Measurements from ENCODE around the gene CARD11. TPM values are rescaled to one million over a fixed set of nuclear protein-coding genes. Genes with fewer than 3 reads are reported as not detected.

Gene CARD11
- total and polyA plus RNA-seq, 2 donors (not counting 1 experiment from before 2014, with no cell fraction given) = 129 to 135 TPM

GRCh38 chr7:2884161-2884560, 159.5 kb downstream of the CARD11 start:
- H3K9me3 Mint-ChIP-seq (ENCODE audit: insufficient read depth) = no peaks in the 10 kb centered on the region
- no peak overlapping the region for H3K27ac Mint-ChIP-seq
- Histone ChIP-seq H3K27ac (ENCODE audit: low read length in 2 of 2) (no peak overlapping the region), H2AFZ (ENCODE audit: insufficient read depth, low read depth, low read length, poor library complexity, severe bottlenecking) (no peak overlapping the region), H3K9ac (ENCODE audit: low read length) (no peak overlapping the region), H3K4me1 (ENCODE audit: control insufficient read depth in 2 of 2, insufficient read depth in 2 of 2, low read length in 2 of 2) (peaks cover 2 to 7% of the 10 kb centered on the region in 2 donors), H3K79me2 (ENCODE audit: control insufficient read depth, insufficient read depth, low read length) (no peaks in the 10 kb centered on the region), H3K9me3 (ENCODE audit: control extremely low read depth in 1 of 3, control insufficient read depth in 2 of 3, insufficient read depth in 1 of 3, low read length in 2 of 3) (no peaks in the 10 kb centered on the region), H3K27me3 (replicated peaks in 1 of 4; ENCODE audit: control extremely low read depth in 1 of 4, control insufficient read depth in 3 of 4, insufficient read depth in 4 of 4, low read length in 3 of 4) (no peaks in the 10 kb centered on the region), H3K4me2 (replicated peaks; ENCODE audit: low read depth, low read length, poor library complexity, severe bottlenecking) (no peak overlapping the region), H3K36me3 (replicated peaks in 1 of 2; ENCODE audit: control extremely low read depth in 1 of 2, control insufficient read depth in 1 of 2, extremely low read depth in 1 of 2, insufficient read depth in 2 of 2, low read length in 1 of 2) (no peaks in the 10 kb centered on the region), H4K20me1 (ENCODE audit: control insufficient read depth, insufficient read depth, low read length, poor library complexity, severe bottlenecking) (no peaks in the 10 kb centered on the region), H3K4me3 (ENCODE audit: control extremely low read depth in 1 of 5, extremely low read depth in 1 of 5, insufficient read depth in 1 of 5, low read depth in 2 of 5, low read length in 4 of 5) (no peak overlapping the region)
- TF ChIP-seq EZH2 (IDR thresholded peaks at IDR 0.05; ENCODE audit: borderline replicate concordance, insufficient read depth, low read depth, low read length, poor library complexity, severe bottlenecking) = no peak
- TF ChIP-seq, protein P1, sequence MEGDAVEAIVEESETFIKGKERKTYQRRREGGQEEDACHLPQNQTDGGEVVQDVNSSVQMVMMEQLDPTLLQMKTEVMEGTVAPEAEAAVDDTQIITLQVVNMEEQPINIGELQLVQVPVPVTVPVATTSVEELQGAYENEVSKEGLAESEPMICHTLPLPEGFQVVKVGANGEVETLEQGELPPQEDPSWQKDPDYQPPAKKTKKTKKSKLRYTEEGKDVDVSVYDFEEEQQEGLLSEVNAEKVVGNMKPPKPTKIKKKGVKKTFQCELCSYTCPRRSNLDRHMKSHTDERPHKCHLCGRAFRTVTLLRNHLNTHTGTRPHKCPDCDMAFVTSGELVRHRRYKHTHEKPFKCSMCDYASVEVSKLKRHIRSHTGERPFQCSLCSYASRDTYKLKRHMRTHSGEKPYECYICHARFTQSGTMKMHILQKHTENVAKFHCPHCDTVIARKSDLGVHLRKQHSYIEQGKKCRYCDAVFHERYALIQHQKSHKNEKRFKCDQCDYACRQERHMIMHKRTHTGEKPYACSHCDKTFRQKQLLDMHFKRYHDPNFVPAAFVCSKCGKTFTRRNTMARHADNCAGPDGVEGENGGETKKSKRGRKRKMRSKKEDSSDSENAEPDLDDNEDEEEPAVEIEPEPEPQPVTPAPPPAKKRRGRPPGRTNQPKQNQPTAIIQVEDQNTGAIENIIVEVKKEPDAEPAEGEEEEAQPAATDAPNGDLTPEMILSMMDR (IDR thresholded peaks at IDR 0.05) = no peak
- no peak overlapping the region for H3K4me3 Mint-ChIP-seq
- ChIA-PET POLR2A (no interaction called here), CTCF (no interaction called here)
- no peak for DNase-seq
- H3K27me3 Mint-ChIP-seq = no peaks in the 10 kb centered on the region
- 80% methylated on average over 6 of the region's 9 CpGs for WGBS (ENCODE audit: insufficient coverage)
- ATAC-seq (ENCODE audit: low read depth) = no peak
- intact Hi-C loops (cut with micrococcal nuclease) = loop anchor here (10.0 kb wide), 1 partner anchor 421 kb away; the partner anchor contains the start of gene SDK1
- H3K4me1 Mint-ChIP-seq = peaks cover 11% of the 10 kb centered on the region

DNA sequence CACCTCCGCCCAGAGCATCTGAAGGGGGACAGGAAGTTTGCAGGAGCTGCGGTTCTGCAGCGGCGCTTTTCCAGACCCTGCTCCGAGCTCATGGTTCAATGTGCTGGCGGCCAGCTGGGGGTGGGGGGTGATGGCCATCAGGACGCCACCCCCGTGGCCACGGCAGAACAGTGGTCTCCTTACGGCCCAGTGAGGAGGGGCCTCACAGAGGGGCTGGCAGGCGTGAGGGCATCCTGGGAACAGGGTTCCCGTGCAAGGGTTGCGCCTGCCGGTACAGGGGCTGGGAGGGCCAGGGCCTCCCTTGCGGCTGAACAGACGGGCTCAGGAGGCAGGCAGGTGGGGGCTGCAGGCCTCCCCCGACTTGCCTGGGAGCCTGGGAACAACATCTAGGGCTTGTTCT, 160.6 kb downstream of the CARD11 start:
- 78% methylated on average over 17 of the region's 17 CpGs for WGBS (ENCODE audit: insufficient coverage)
- DNase-seq (no peak), ATAC-seq (ENCODE audit: low read depth) (no peak)
- Histone ChIP-seq H3K4me3 (ENCODE audit: control extremely low read depth in 1 of 5, extremely low read depth in 1 of 5, insufficient read depth in 1 of 5, low read depth in 2 of 5, low read length in 4 of 5) (no peak overlapping the region), H3K27me3 (replicated peaks in 1 of 4; ENCODE audit: control extremely low read depth in 1 of 4, control insufficient read depth in 3 of 4, insufficient read depth in 4 of 4, low read length in 3 of 4) (peaks cover 0 to 2% (median 0%) of the 10 kb centered on the region in 4 experiments), H3K79me2 (ENCODE audit: control insufficient read depth, insufficient read depth, low read length) (no peaks in the 10 kb centered on the region), H3K4me1 (ENCODE audit: control insufficient read depth in 2 of 2, insufficient read depth in 2 of 2, low read length in 2 of 2) (peaks cover 8 to 16% of the 10 kb centered on the region in 2 donors), H3K4me2 (replicated peaks; ENCODE audit: low read depth, low read length, poor library complexity, severe bottlenecking) (no peak overlapping the region), H4K20me1 (ENCODE audit: control insufficient read depth, insufficient read depth, low read length, poor library complexity, severe bottlenecking) (no peaks in the 10 kb centered on the region), H3K36me3 (replicated peaks in 1 of 2; ENCODE audit: control extremely low read depth in 1 of 2, control insufficient read depth in 1 of 2, extremely low read depth in 1 of 2, insufficient read depth in 2 of 2, low read length in 1 of 2) (no peaks in the 10 kb centered on the region), H3K27ac (ENCODE audit: low read length in 2 of 2) (no peak overlapping the region), H3K9ac (ENCODE audit: low read length) (no peak overlapping the region), H2AFZ (ENCODE audit: insufficient read depth, low read depth, low read length, poor library complexity, severe bottlenecking) (no peak overlapping the region), H3K9me3 (ENCODE audit: control extremely low read depth in 1 of 3, control insufficient read depth in 2 of 3, insufficient read depth in 1 of 3, low read length in 2 of 3) (no peaks in the 10 kb centered on the region)
- intact Hi-C loops (cut with micrococcal nuclease) = loop anchor here (10.0 kb wide), 1 partner anchor 422 kb away; the partner anchor contains the start of gene SDK1
- POLR2A ChIA-PET = no interaction called here
- H3K9me3 Mint-ChIP-seq (ENCODE audit: insufficient read depth) = no peaks in the 10 kb centered on the region
- H3K4me3 Mint-ChIP-seq = no peak overlapping the region
- no peaks in the 10 kb centered on the region for H3K27me3 Mint-ChIP-seq
- CTCF ChIA-PET = no interaction called here
- H3K27ac Mint-ChIP-seq = no peak overlapping the region
- TF ChIP-seq EZH2 (IDR thresholded peaks at IDR 0.05; ENCODE audit: borderline replicate concordance, insufficient read depth, low read depth, low read length, poor library complexity, severe bottlenecking) = no peak
- TF ChIP-seq, protein P1 (IDR thresholded peaks at IDR 0.05) = no peak
- H3K4me1 Mint-ChIP-seq = peaks cover 19% of the 10 kb centered on the region
